NCI-H82 treated with DMSO at 0.1 percent for 48 hours (cell line): Measurements from ENCODE around the gene LPIN1.
A peak's percentile ranks its signal among the peaks of the same experiment; 100 is the strongest.
"Not testable (repeated sequence)": the region's sequence is repeated elsewhere in the genome, so short reads cannot be mapped to it uniquely, and the experiment has no call there.

ENCODE experiments used
- DNase-seq: peaks from one replicate; lab custom pipeline; 2025; ENCODE audit not compliant: unreplicated experiment; lab: John Stamatoyannopoulos, UW

LPIN1 gene

GRCh38 chr2:11744631-11745394 is 1.6 kb upstream of the LPIN1 start:
- peak; percentile 74 for DNase-seq

GRCh38 chr2:11745613-11746375 is 638 bp upstream of the LPIN1 start:
- no peak for DNase-seq

DNA sequence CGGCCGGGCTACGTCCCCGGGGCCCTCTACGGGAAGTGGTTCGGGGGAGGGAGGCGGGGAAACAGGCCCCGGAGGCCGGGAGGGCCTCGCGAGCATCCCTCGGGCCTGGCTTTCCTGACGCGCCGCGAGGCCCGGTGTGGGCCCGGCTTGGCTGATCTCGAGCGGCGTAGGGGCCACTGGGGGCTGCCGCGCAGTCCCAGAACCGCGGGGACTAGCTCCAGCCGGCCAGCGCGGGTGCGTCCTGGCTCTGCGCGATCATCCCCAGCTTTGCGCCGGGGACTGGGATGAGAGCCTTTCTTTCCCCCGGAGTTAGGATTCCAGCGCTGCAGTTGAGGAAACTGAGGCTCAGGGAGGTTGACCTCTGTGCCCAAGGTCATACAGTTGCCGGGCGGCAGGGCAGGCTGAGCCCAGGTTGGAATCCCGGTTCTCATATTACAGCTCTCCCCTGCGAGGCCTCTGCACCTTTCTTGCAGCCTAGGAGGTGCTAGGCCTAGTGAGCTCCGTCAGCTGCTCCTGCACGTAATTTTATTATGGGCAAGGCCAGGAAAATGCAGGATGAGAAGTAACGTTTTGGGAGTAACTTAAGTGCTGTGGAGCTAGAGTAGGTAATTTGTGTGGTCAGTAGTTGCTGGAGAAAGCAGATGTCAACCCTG is 501 bp downstream of the LPIN1 start:
- DNase-seq: no peak

GRCh38 chr2:11748018-11748860 is 1.8 kb downstream of the LPIN1 start:
- no peak for DNase-seq

DNA sequence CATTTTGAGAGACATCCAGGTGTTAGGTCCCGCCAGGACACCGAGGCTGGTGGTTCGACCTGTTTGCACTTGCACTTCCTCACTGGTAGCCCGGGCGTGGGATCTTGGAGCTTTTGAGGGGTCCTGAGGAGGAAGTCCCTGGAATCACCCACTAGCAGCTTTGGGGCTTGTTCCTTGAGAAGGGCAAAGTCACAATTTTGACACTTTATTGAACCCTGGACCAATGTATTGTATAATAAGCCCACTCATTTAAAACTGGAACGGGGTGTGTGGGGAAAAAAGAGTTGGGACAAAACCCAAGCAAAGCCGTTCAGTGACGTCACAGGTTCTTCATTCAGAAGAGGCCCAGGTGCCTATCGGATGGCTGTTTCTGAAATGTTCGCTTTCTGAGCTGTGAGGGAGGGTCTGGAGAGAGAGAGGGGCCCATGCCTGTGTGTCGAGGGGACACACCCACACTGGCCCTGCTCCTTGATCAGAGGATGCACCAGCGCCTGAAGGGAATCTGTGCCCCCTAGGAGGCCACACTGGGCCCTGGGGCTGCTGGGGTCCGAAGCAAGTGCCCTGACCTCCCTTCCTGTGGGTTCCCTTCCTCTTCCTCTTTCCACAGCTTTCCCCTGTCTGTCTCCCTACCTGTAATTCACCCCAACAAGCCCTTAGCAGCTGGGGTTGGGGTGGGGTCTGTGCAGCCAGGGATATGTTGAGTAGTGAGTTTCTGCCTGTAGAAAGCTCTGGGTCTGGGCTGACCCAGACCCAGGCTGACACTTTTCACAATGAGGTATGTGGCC is 2.6 kb downstream of the LPIN1 start:
- DNase-seq: no peak

DNA sequence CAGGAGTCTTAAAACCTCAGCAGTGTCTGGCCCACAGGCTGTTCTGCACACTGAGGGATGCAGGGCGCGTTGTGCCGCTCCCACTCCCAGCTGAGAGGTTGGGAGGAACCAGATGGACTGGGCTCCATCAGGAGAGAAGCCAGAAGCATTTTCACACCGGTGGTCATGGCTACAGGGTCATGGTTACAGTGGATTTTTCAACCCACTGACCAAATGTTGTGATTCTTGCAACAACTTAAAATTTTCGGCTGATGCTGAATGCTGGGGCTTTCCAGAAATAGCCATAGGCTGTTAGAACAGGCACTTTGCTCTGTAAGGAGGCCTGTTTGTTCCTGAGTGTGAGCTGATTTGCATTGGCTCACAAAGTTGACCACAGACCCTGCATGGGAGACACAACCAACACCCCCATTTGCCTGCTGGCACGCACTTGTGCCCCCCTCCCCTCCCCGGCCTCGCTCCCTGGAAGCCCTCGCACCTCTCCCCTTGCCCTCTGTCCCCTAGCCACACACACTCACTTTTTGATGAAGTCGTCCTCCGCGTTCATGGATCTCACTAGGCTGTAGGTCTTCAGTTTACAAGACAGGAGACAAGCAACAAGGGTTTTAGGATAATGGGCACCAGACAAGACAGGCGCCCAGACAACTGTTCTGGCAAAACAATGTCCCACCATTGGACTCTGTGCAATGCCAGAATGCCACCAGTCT is 3.4 kb downstream of the LPIN1 start:
- DNase-seq: no peak

- no peak for DNase-seq
Measured at GRCh38 chr2:11750422-11750821, 4.0 kb downstream of the LPIN1 start.

- no peak for DNase-seq
Measured at GRCh38 chr2:11750917-11751316, 4.5 kb downstream of the LPIN1 start.

GRCh38 chr2:11752906-11753305 is 6.5 kb downstream of the LPIN1 start:
- DNase-seq: no peak

DNA sequence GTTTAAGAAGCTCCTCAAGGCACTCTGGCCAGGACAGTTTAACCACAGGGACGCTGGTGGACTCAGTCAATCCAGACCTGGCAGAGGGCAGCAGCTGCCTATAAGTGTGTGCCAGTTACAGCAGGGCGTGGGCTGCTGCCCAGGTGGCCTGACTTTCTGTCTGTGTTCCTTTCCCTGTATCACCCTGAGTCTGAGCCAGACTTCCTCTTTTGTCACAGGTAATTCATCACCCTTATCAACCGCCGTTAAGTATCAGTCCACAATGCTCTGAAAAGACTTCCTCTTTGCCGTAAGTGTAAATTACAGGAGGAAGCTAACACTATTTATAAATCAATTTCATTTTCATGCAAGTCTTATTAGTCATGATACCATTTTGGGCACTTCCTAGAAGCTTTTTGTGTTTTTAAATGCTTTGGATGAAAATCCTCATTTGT is 7.0 kb downstream of the LPIN1 start:
- DNase-seq: no peak

DNA sequence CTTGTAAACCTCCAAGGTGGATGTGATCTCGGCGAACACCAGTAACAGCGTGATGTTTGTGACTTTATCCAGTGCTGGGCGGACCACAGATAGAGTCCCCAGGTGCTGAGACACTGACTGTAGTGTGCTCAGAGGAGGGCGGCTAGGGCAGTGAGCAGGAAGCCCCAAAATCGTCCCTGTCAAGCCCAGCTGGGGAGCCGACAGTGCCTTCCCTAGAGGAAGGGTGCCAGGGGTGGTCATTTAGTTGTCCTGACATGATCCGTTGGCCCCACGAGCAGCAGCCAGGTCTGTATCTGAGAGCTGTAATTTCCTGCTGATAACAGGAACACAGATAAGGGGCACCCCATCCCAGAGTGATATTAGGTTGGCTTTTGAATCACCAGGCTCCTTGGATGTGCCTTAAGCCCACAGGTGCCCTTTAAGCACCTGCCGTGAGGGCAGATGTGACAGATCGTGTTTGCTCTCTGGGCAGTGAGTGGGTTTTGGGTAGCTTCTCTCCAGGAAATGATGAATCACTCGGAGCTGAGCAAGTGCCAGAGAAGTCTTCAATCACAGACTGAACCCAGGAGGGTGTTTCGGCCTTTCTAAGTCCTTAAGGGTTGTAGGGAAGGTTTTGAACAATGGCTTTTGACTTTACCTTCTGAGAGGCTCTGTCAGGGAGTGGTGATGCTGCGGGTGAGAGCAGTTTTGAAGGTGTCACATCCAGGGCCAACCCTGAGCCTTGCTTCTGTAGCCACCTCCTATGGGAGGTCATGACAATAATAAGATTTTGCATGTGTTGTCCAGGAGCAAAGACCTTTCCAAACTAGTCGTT is 7.7 kb downstream of the LPIN1 start:
- no peak for DNase-seq

GRCh38 chr2:11754700-11755015 is 8.2 kb downstream of the LPIN1 start:
- no peak for DNase-seq

- DNase-seq: no peak
Measured at GRCh38 chr2:11757101-11757500, 10.7 kb downstream of the LPIN1 start.

DNA sequence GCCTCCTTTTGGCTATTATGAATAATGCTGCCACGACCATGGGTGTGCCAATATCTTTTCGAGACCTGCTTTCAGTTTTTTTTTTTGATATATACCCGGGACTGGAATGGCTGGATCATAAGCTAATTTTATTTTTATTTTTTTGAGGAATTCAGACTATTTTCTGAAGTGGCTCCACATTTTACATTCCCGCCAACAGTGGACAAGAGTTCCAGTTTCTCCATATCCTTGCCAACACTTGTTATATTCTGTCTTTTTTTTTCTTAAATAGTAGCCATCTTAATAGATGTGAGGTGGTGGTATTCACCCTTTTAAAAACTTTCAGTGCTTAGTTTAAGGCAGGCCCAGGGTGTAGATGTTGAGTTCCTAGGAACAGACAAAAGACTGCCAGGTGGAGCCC is 11.8 kb downstream of the LPIN1 start:
- DNase-seq: no peak

DNA sequence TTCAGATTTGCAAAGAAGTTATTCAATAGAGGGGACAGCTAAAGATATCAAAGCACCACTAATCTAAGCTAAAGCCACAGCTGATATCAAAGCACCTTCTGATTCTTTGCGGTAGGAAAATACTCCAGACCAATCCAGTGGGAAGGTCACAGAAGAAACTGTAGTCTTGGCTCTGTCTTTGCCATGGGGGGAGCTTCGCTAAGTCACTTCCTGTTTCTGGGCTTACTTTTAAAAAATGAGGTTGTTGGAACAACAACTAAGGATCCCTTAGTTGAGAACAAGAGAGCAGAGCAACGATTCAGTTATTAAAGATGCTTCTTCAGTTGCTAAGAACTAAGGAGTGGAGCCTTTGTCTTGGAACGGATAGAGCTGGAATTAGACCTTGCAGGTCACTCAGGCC is 12.2 kb downstream of the LPIN1 start:
- no peak for DNase-seq

- not testable (repeated sequence) for DNase-seq
Measured at GRCh38 chr2:11759182-11759975, 12.9 kb downstream of the LPIN1 start.

DNA sequence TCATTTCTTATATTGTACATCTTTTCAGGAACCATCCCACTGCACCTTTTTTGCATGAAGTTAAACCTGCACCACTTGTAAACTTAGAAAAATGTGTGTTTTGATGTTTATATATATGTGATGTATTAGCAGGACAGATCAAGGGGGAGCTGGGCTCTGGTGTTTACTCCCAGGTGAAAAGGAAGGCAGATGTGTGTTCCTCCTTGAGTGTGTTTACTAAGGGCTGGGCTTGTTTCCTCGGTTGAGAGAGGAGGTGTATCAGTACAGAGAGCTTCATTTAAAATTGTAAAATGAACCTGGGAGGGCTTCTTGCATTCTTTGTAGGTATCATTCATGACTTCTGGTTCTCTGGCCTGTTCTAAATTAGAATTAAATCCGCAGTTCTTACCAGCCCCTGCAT is 14.8 kb downstream of the LPIN1 start:
- DNase-seq: no peak

GRCh38 chr2:11762031-11762430 is 15.6 kb downstream of the LPIN1 start:
- no peak for DNase-seq
